A673 (cell line): ENCODE measurements around the gene UBP1.

Experiments used
- CTCF ChIP-seq: fragments of 300-800, 200-600 bp; sonication (generic); conservative IDR thresholded peaks from 2 replicates; pipeline ENCODE4 v1.5.1; 2017; ENCODE audit warnings: low read depth, mild to moderate bottlenecking, antibody characterized with exemption, low read length, moderate library complexity, mixed read lengths
- EZH2 ChIP-seq: fragments of 200-600 bp; sonication (generic); IDR thresholded peaks from 2 replicates; pipeline ENCODE4 v1.6.1; 2017; ENCODE audit warnings: borderline replicate concordance, low read depth, mild to moderate bottlenecking, mixed read lengths, antibody characterized with exemption, low read length; ENCODE audit not compliant: poor library complexity, severe bottlenecking

- no peak for TF ChIP-seq CTCF
- no peak for TF ChIP-seq EZH2
Observed at GRCh38 chr3:33389908-33390307, 50.3 kb downstream of the UBP1 start.
